ENCODE results near the gene OR1B1.
"Not testable (repeated sequence)": the region's sequence is repeated elsewhere in the genome, so short reads cannot be mapped to it uniquely, and the experiment has no call there.

OR1B1 gene

DNA sequence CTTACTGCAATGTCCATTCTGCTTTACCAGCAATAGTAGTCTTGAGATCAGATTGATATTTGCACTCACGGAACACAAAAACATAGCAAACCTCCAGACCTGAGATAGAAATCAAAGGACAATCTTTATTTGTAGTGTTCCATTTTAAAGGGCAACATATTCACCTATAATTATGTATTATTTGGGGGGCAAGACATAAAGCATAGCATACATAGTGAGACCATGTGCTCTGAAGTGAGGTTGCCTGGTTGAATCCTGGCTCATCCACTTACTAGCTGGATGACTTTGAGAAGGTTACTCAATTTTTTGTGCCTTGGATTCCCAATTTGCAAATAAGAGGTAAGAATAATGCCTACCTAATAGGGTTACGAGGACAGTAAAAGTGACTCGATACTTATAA, at the start of gene OR1B1:
Gene OR1B1 (minus strand): TSS at position 101 of the 400 bp plus-strand sequence.
- in situ Hi-C loops (cut with HindIII; ENCODE audit: low sequenced_read_pairs): no loop called here

DNA sequence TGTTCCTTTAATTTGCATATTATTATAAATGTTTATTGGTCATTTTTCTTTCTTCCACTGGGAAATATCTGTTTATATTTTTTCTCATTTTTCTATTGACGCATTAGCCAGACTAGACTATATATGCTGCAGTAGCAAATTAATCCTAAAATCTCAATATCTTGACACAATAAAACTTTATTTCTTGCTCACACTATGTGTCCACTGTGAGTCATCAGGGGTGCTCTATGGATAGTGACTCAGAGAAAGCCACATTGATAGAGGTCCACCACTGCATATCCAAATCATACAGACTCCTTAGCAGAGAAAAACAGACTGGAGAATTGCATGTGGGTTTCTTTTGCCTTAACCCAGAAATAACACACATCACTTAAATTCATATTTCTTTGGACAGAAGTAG, 38.3 kb upstream of the OR1B1 start:
- in situ Hi-C loops (cut with HindIII; ENCODE audit: low sequenced_read_pairs): no loop called here

DNA sequence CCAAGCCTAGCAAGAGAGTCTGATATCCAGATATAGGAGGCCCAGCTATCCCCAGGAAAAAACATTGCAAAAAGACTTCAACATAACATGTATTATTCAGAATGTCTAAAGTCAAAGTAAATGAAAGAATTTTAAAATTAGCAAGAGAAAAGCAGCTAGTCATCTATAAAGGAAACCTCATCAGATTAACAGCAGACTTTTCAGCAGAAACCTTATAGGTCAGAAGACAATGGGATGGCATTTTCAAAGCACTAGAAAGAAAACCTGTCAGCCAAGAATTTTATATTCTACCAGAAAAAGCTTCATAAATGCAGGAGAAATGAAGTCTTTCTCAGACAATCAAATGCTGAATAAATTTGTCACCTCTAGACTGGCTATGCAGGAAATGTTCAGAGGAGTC, 27.4 kb upstream of the OR1B1 start:
- in situ Hi-C loops (cut with HindIII; ENCODE audit: low sequenced_read_pairs): no loop called here

DNA sequence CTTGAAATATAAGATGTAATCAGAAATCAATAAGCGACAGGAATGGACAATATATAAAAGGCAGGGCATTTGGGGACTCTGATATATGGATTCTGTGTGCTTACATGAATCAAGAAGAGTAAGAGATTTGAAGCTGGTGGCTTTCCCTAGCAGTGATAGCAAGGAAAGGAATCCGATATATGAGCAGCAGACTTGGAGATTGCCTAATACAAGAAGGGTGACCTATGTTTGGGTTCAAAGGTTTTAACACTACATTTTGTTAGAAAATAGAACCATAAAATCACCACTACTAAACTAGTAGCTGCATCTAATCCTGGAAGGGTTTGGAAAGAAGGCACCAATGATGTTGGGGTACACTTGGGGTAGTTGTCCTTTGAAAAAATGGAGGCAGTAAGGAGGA, 15.1 kb upstream of the OR1B1 start:
- in situ Hi-C loops (cut with HindIII; ENCODE audit: low sequenced_read_pairs): no loop called here

DNA sequence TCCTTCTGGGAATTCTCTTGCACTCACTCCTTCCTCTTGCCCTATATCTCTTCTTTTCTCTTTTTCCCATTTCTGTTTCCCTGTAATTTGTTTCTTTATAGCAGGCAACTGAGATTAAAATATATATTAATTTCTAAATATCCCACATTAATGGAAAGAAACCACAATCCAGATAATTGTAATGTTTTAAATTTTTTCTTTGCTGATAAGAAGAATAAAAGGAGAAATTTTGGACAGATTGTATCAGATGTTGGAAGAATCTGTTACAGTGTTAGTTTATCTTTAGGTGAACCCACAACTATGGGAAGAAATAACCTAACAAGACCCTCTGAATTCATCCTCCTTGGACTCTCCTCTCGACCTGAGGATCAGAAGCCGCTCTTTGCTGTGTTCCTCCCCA, 4.0 kb upstream of the OR1B1 start, which contains the start of gene OR1L1:
Gene OR1L1 (plus strand): TSS at position 301 of the 400 bp plus-strand sequence. CDS start 0 bp downstream, at position 301.
- in situ Hi-C loops (cut with HindIII; ENCODE audit: low sequenced_read_pairs): no loop called here

DNA sequence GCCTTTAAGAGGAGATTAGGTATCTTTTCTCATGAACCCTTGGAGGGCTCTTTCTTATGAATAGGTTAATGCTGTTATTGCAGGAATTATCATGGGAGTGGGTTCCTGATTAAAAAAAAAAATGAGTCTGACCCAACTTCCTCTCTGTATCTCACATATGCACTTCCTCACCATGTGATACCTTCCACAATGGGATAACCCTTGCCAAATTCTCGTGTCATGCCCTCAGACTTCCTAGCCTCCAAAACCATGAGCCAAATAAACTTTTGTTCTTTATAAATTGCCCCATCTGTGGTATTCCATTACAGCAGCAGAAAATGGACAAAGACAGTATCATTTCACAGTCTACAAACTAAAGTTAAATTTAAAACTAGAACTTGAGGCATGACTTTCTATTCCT, 1.0 kb downstream of the OR1B1 start:
- in situ Hi-C loops (cut with HindIII; ENCODE audit: low sequenced_read_pairs): no loop called here

DNA sequence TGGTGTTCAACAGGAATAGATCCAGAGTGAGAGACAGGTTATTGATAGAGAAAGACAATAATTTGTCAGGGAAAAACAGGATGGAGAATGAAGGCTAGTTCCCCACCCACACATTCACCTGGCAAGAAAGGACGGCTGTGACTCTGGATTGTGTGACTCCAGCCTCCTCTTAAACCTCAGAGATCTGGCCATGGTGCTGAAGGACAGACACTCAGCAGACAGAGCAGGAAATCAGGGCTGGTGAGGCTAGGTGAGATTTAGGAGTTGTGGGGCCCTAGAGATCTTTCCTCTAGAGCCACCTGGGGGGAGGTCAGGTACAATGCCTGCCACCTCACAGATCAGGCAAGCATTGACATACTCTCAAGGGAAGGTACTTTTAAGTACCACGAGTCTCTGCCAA, 15.2 kb downstream of the OR1B1 start:
- in situ Hi-C loops (cut with HindIII; ENCODE audit: low sequenced_read_pairs): no loop called here

DNA sequence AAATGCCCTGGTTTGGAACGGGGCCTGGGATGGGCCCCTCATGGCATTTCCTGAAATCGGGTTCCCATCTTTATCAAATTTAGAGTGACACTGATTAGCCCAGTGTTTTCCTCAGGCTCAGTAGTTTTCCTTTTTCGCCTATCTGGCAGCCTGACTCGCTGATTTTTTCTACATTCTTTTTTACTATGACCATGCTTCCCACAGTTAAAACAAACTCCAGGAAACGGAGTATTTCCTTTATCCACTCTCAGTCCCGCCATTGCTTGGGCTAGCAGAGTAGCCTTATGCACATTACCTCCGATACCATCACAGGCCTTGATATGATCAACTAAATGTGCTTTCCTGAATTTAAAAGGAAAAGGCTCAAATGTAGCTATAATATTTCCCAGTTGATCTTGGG, 37.4 kb downstream of the OR1B1 start:
- in situ Hi-C loops (cut with HindIII; ENCODE audit: low sequenced_read_pairs): no loop called here

DNA sequence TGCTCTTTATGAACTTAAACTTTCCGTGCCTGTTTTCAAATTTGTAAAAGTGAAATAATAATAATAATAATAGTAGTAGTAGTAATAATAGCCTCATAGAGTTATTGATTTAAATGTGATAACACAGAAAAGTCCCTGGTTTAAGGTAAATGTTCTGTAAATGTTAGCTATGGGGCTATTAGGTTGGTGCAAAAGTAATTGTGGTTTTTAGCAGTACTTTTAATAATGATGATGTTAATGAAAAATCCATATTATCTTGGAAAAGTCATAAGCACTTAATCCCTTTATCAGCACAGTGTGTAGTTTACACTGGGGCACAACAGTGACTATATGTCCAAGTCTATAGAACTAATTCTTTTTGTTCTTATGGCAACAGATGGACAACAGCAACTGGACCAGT, 43.1 kb downstream of the OR1B1 start, which contains the start of gene OR1Q1:
Gene OR1Q1 (plus strand): TSS at position 377 of the 400 bp plus-strand sequence. CDS start 0 bp downstream, at position 377.
- in situ Hi-C loops (cut with HindIII; ENCODE audit: low sequenced_read_pairs): no loop called here

DNA sequence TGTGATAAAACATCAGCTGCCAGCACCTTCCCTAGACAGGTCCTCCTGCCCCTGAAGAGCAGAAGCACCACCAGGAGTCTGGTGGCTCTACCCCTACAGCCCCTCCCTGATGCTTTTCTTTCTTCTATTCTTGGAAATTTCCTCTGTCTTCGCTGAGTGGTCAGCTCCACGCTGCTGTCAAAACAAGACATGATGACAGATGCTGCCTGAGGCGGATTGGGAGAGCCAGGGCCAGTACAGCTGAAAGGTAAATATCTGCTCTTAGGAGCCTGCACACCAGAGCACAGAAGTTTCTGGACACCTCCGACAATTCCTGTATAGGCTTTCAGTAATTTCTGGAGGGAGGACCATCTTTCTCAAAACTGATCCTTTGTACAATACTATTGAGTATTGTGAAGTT, 47.6 kb downstream of the OR1B1 start:
- in situ Hi-C loops (cut with HindIII; ENCODE audit: low sequenced_read_pairs): no loop called here

DNA sequence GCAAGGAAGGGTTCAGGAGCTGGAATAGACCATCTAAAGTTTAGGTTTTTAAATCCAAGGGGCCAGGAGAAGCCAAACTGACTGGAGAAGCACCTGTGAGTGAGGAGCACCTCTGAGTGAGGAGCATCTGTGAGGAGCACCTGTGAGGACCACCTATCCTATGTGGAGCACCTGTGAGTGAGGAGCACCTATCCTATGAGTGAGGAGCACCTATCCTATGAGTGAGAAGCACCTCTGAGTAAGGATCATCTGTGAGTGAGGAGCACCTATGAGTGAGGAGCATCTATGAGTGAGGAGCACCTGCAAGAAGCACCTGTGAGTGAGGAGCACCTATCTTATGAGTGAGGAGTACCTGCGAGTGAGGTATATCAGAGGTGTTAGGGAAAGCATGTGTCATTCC, 50.8 kb downstream of the OR1B1 start:
- in situ Hi-C loops (cut with HindIII; ENCODE audit: low sequenced_read_pairs): no loop called here

DNA sequence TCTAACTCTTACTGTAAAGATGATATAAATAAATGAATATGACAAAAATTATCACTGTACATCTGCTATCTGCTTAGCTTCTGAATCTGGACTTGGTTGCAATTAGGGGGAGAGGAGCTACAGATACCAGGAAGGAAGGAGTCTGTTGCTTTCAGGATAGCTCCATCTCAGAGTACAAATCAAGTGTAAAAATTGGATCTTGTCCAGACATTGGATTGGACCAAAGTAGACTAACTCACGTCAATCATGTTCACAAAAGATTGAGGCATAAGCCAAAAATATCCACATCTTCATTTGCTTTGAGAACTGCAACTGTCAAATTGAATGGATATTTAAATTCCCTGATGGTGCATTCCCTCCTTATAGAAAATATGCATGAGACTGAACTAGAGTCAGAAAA, 51.7 kb downstream of the OR1B1 start:
- in situ Hi-C loops (cut with HindIII; ENCODE audit: low sequenced_read_pairs): no loop called here

DNA sequence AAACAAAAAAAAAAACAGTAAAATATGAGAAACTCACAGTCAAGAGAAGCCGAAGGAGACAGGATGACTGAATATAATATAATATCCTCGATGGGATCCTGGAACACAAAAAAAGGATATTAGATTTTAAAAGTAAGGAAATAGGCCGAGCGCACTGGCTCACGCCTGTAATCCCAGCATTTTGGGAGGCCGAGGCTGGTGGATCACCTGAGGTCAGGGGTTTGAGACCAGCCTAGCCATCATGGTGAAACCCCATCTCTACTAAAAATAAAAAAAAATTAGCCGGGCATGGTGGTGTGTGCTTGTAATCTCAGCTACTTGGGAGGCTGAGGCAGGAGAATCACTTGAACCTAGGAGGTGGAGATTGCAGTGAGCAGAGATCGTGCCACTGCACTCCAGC, 74.1 kb downstream of the OR1B1 start, which contains the start of gene OR1L8:
Gene OR1L8 (minus strand): TSS at position 101 of the 400 bp plus-strand sequence. CDS start 14,907 bp downstream, outside the sequence.
- in situ Hi-C loops (cut with HindIII; ENCODE audit: low sequenced_read_pairs): not testable (repeated sequence)

DNA sequence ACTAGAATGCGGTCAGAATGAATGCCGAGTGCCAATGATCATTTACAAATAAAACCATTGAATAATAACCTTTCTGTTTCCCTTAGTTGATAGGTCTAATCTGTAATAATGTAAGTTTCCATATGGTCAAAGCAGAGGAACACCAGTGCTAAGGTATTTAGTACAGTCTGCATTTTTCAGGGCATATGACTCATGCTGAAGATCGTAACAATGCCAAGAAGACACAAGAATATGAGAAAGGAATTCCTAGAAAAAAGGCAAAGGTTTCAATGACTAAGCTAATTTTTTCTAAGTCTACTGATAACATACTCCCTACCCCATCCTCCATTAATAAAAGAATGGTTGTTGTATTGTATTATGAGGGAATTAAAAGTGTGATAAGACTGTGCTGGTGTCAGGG, 77.1 kb downstream of the OR1B1 start:
- in situ Hi-C loops (cut with HindIII; ENCODE audit: low sequenced_read_pairs): no loop called here

DNA sequence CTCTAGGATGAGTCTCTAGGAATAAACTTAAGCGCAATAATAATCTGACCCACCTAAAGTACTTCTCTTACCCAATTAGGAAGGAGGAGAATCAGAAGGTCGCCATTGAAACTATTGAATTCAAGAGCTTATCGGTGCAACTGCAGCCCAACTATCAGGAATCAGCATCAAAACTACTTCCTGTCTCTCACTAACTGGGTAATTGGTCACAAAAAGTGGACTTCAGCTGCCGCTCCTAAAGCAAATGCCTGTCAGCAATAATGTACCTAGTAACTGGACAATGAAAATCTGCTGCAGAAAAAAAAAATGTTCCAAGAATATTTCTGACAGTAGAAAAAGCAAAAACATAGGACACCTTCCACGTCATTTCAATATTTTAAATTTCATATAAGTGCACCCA, 77.6 kb downstream of the OR1B1 start:
- in situ Hi-C loops (cut with HindIII; ENCODE audit: low sequenced_read_pairs): no loop called here

Data from endothelial cell of hepatic sinusoid (primary cell).